NCI-H2227 treated with DMSO at 0.1 percent for 48 hours (cell line): ENCODE data around the gene IGFALS.
"Not testable (repeated sequence)": the region's sequence is repeated elsewhere in the genome, so short reads cannot be mapped to it uniquely, and the experiment has no call there.

Experiments
- DNase-seq: peaks from one replicate; lab custom pipeline; 2025; lab: John Stamatoyannopoulos, UW

IGFALS gene

DNA sequence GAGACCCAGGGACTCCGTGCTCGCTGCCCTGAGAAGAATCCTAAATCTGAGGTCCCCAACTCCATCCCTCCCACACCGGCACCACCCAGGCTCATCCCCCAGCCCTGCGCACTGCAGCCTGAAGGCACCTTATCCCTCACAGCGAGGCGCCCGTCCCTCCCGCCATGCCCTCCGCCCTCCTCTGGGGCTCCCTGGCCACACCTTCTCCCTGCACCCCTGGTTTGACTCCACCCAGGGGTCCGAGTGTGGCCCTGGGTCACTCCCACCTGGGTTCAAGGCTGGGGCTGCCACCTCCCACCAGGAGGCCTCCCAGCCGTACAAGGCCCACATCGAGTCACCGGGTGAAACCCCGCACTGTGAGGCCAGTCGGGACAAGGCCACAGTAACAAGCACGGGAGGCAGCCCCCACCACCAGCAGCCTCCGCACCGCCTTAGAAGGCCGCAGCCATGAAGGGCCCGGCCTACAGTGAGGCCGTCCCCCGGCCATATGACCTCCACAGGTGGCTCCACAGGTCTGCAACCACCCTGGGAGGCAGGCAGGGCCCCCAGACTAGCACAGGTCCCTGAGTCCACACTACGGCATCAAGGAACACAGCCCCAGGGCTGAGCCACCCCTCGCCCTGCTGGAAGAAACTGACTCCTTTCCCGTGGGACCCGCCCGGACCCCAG, 24.8 kb upstream of the IGFALS start:
- DNase-seq, result no peak

DNA sequence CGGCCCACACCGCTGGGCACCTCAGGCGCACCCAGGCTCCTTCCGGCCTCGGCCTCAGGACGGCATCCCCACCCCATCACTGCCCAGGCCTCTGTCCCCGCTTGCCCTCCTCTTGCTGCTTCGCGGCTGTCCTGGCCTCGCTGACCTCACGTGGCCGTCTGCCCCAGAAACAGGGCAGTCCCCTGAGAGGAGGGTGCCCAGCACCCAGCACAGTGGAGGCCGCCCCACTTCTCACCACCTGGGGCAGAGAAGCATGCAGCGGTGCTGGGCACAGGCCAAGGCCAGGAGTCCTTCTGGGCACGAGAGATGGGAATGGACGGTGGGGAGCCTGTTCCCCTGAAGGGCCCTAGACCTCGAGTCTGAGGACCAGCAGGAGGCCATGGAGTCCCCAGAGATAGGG, 24.2 kb upstream of the IGFALS start:
- no peak for DNase-seq

DNA sequence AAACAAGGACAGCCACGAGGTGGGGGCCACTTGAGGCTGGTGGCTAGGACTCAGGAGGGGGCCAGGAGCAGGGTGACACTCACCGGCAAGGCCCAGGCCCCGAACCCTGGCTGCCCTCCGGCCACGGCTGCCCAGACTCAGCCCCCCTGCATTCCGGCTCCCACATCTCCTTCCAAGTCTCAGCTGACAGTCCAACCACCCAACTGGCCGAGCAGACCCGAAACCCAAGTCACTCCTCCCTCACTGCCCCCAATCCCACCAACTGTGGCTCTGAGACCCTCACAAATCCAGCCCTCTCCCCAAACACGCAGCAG, 23.7 kb upstream of the IGFALS start:
- DNase-seq, result no peak

DNA sequence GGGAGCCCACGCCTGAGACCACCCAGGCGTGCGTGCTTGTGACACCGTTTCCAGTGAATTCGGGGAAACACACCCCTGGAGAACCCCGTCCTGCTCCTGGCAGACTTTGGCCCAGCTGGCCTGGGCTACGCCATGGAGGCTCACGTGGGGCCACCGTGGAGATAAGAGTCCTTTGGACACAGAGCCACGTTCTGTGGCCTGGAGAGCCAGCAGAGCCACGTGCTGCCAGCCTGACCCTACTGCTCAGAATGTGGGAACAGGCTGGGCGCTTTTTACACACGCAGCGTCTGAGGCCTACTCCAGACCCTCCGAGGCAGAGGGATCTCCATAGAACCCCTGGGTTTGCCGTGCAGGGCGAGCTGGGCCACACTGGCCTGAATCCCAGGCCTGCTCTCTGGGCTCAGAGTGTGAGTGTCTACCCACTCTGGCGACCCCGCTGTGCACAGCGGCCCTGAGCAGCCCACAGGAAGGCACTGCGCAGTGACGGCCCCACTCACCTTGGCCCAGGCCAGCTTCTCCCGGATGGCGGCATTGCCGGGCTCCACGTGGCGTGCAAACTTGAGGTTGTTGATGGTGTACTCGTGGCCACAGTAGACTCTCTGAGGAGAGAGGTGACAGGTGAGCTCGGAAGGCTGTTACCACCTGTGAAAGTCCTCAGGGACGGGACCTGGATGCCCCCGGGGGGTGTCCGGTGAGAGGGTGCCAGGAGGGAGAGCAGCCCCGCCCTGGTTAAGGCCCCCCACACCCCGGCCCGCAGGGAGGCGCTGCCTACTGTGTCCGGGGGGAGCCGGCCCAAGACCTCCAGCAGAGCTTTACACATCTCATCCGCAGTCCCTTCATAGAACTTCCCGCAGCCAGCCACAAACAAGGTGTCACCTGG, 23.1 kb upstream of the IGFALS start:
- no peak for DNase-seq

DNA sequence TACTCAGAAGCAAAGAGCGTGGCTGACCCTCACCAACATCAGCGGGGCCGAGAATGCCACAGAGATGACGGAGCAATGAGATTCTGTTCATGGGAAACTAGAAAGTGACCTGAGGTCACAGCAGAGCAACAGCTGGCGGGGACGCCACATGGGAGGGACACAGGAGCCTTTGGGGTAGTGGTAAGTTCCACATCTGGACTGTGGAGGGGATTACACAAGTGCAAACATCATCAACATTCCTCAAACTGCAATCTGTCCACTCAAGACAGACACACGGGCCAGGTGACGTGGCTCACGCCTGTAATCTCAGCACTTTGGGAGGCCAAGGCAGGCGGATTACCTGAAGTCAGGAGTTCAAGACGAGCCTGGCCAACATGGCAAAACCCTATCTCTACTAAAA, 22.0 kb upstream of the IGFALS start:
- no peak for DNase-seq

DNA sequence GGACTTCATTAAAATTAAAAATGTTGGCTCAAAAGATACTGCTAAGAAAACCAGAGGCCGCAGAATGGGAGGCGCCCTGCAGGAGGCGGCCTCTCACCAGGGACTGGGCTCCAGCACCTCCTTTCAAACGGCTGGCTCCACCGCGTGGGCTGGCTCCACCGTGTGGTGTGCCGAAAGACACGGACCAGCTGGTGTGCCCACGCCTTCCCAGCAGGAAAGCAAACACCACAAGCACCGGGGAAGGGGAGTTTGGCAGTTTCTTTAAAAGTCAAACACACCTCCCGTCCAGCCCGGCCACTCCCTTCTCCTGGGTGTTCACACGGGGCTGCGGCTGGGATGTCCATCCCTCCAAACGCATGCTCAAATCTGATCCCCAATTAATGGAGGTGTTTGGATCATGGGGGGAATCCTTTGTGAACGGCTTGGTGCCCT, 19.2 kb upstream of the IGFALS start:
- DNase-seq, result peak; percentile 63

DNA sequence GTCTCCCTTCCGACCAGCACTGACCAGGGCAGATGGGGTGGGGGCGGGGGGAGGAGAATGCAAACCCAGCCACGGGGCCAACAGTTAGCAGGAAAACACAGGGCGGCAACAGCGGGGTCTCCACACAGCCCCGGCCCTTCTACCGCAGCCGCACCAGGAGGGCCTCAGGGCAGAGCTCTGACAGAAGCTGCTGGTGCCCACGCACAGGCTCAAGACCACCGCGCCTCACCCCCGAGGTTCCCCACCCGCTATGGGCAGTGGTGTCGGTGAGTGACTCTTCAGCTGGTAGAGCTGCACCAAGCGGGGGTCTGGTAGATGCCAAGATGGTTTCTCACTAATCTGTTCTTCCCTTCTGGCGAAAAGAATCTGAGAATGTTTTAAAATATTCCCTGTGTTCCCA, 17.0 kb upstream of the IGFALS start:
- no peak for DNase-seq

DNA sequence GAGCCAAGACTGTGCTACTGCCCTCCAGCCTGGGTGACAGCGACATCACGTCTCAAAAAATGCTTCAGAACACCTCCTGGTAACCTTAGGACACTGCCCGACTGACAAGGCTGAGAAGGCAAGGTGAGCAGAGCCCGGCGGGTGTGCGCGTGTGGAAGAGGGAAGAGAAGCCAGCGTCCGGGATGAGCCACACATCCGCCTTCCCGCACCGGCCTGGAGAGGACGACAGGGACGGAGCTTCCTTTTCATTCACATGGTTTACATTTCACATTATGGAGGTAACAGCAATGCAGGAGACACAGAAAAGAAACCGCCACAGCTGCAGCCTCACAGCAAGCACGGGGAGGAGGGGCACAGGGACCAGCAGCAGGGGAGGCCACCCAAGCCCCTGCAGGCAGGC, 16.6 kb upstream of the IGFALS start:
- no peak for DNase-seq

DNA sequence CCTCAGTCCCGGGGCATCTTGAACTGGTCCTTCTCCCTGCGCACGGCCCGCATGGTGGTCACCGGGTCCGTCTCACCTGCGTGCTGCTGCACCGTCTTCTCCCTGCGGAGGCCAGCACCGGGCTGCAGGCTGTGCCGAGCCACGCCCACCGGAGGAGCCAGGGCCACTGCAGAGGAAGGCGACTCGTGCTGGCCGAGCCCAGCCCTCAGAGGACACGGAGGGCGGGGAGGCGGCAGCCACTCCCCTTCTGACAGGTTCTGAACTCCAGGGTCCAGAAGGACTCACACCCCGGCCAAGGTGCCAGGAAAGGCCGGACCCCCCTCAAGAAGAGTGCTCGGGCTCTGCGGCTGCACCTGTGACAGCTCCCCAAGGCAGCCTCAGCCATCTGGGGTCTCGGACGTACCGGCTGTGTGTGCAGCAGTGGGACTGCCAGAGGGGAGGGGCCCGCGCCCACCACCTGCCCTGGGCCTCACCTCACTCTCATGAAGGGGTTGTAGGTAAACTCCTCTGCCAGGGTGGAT, 15.8 kb upstream of the IGFALS start:
- no peak for DNase-seq

DNA sequence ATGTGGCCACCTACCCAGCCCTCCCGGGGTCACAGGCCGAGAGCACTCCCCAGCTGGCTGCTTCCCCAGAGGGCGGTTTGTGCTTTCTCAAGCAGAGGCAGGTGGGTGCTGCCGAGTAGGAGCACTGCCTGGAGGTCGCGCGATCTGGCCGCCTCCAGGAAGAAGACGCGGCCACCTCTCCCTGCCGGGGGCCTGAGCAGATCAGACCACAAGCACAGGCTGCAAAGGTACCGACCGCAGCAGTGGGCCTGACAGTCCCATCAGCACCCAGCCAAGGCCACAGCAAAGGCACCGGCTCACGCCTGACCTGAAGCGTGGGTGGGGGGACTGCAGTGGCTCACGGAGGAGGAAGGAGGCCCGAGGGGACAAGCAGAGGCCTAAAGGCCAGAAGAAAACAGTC, 15.2 kb upstream of the IGFALS start:
- DNase-seq, result no peak

DNA sequence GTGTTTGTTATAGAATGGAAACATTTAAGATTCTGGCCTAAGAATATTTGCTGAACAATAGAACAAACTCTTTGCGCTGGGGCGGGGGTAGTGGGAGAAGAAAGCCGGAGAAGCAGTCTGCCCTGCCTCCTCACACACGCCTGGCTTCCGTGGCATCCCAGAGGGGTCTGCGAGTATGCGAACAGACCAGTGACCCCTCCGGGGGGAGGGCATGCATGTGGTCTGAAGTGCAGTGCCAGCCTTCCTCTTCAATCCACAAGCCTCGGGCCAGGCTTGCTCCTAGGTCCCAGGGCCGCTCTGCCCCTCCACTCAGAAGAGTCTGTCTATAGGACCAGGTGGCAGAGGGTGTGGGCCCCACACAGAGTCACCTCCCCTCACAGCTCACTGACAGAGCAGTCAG, 14.1 kb upstream of the IGFALS start:
- no peak for DNase-seq

DNA sequence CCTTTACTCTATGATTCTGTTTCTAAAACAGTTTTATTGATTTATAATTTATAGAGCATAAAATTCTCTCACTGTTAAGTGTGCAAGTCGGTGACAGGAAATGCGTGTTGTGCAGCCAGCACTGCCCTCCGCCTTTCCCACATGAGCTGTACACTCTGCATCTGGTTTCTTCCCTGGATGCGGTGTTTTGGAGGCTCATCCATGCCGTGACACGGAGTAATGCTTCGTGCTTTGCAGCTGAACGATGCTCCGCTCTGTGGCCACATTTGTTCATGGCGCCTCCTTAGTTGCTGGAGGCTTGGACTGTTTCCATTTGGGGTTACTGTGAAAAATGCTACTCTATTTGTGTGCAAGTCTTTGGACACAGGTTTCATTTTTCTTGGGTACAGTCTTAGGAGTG, 7.2 kb upstream of the IGFALS start:
- DNase-seq, result no peak

DNA sequence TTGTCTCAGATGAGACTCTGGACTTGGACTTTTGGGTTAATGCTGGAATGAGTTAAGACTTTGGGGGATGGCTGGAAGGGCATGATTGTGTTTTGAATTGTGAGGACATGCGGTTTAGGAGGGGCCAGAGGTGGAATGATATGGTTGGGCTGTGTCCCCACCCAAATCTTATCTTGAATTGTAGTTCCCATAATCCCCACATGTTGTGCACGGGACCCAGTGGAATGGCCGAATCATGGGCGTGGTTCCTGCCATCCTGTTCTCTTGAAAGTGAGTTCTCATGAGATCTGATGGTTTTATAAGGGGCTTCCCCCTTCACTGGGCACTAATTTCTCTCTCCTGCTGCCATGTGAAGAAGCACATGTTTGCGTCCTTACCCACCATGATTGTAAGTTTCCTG, 5.8 kb upstream of the IGFALS start:
- DNase-seq, result not testable (repeated sequence)

DNA sequence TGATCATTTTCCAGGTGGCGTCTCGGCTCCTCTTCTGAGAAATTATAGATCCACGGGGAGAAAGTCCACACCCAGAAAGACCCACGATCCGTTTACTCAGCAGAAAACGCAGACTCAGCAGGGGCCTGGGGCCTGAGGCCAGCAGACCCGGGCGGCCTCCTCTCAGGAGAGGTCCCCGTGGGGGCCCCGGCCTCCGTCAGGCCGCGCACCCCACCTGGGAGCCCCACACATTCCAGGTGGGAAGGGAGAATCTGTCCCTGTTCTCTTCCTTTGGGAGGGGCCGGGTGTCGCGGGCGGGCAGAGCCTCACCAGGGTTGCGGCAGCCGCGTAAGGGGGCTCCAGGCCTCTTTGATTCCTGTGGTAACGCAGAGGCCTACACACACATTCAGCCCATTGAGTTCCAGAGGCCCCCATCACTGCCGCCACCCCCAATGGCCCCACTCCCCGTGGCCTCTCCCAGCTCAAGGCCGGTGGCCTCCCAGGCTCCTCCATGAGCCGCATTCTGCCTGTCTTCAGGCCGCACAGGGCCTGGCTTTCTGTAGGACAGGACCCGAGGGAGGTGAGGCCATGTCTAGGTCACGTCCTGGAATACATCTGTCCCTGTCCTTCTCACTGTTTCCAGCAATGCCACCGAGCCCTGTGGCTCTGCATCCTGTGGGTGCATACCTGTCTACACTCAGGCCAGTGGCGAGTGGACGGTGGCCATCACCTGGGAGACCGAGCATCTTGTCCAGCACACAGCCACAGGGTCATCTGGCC, 1.6 kb upstream of the IGFALS start:
- no peak for DNase-seq

DNA sequence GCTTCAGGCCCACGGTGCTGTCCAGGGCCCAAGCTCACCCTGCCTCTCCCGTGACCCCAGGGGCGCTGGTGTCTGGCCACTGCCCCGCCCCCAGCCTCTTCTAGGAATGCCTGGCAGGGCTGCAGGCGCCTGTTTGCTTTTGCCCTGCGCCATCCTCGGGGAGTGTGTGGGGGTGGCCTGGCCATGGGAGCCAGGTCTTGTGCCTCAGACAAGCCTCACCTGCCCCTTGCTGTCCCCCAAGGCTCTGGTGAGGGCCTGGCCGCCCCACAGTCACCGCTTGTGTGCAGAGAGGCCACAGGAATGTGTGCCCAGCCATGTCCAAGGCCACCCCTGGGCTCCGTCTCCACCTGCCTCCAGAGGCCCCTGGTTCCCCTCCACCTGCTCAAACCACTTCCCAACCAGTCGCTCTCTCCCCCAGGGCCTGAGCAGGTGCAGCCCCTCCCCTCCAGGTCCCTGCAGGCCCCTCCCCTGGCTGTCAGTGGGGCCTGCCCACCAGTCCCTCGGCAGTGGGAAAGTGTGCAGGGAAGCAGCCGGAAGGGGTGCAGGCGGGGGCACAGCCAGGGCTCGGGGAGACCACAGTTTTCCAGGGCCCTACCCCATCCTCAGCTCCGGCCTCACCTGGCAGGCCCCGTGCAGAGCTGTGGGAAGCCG, 841 bp upstream of the IGFALS start:
- no peak for DNase-seq

DNA sequence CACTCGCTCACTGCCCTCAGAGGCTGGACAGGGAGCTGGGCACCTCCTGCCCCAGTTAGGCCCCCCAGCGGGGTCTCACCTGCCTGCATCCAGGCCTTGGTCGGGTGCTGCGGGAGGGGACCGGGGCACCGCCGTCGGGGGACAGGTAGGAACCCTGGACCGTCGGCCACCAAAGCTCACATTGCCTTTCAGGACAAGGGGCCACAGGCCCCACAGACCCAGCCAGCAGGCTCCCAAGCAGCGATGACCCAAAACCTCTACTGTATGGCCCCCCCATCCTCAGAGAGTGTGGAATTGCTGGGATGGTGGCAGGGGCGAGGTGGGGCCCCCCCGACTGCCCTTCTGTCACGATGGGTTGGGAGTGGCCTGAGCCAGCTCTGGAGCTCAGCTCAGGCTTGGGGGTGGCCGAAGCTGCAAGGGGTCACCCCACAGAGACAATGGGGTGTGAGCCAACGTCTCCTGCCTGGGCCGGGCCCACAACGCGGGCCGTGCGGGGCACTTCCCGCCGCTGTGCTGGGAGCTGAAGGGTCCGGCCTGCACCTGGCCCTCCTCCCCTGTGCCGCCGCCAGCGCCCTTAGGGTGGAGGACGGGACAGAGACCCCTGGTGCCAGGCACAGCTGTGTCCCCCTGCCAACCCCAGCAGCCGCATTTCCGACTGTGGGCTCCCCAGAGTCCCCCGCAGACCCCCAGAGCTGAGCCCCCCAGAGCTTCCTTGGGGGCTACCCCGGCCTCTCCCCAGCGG, 498 bp downstream of the IGFALS start:
- no peak for DNase-seq

DNA sequence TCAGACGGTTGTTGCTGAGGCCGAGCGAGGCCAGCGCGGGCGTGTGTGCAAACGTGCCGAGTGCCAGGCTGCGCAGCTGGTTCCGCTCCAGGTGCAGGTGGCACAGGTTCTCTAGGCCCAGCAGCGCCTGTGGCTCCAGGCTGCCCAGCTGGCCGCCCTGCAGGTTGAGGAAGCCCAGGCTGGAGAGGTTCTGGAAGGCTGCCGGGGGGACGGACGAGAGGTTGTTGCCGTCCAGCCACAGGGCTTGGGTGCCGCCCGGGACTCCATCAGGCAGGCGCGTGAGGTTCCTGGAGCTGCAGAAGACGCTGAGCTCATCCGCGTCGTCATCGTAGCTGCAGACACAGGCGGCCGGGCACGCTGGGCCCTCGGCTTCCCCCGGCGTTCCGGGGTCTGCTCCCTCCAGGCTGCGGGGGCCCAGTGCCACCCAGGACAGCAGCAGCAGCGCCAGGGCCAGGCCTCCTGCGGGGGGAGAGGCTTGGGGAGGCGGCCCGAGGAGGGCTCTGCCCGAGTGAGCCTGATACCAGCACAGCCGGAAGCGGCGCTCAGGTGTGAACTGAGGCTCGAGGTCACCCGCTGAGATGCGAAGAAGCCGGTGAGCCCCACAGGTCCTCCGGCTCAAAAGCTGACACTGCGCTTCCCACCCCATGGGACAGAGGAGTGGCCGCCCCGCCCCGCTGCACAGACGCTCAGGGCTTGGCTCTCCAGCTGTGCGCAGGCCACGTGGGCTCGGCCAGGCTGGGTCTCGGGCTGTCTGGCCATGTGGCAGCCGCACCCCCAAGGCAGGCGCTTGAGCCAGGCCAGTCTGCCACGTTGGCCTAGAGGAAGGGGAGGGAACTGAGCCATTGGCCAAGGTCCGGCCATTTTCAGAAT, 1.3 kb downstream of the IGFALS start:
- DNase-seq, result no peak

DNA sequence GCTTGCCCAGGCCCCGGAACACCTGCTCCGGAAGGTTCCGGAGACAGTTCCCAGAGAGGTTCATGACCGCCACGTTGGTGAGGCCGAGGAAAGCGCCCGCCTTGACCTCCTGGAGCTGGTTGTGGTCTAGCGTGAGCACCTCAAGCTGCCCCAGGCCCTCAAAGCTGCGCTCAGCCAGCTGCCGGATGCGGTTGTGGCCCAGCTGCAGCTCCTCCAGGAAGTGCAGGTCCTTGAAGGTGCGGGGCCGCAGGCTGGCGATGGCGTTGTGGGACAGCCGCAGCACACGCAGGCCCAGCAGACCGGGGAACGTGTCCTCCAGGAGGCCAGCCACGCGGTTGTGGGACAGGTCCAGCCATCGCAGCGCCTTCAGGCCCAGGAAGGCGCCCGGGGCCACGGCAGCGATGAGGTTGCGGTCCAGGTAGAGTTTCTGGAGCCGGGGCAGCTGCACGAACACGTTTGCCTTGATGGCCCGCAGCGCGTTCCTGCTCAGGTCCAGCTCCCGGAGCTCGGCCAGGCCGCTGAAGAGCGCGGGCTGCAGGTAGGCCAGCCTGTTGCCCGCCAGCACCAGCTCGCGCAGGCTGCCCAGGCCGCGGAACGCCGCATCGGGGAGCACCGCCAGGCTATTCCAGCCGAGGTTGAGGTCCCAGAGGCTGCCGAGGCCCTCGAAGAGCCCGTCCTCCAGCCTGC, 2.1 kb downstream of the IGFALS start:
- DNase-seq, result no peak

DNA sequence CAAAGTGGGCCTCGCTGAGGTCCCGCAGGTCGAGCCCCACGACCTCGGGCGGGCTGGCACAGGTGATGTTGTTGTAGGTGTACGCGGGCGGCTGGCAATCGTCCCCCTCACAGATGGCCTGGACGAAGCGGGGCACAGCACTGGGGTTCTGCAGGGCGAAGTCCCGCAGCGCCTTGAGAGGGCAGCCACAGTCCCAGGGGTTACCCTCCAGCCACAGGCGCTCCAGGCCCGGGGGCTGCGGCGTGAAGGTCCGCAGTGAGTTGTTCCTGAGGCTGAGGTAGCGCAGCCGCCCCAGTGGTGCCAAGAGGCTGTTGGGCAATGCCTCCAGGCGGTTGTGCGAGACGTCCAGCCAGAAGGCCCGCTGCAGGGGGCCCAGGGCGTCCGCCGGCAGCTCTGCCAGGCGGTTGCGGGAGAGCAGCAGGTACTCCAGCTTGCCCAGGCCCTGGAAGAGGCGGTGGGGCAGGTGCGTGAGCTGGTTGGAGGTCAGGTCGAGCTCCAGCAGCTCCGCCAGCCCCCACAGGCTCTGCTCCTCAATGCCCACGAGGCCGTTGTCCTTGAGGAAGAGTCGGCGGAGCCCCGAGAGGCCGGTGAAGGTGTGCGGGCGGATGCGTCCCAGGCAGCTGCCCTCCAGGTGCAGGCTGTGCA, 2.8 kb downstream of the IGFALS start:
- DNase-seq, result no peak

DNA sequence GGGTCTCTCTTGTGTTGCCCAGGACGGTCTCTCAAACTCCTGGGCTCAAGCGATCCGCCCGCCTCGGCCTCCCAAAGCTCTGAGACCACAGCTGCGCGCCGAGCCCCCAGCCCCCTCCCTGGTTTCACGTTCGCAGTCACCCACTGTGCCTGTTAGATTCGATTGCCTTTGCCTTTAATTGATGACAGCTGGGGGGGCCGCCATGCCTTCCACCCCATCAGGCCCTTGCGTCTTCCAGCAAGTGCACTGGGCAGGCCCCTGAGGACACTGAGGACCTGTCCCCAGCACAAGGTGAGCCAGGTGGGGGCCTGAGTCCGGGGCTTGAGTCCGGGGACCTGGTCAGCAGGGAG, 3.3 kb downstream of the IGFALS start:
- DNase-seq, result no peak
